HG03558 (cell line): ENCODE results near the gene NFKB1.
A peak's percentile ranks its signal among the peaks of the same experiment; 100 is the strongest.
"Not testable (repeated sequence)": the region's sequence is repeated elsewhere in the genome, so short reads cannot be mapped to it uniquely, and the experiment has no call there.

Source experiments
- ATAC-seq: cut with Tn5 transposase; IDR thresholded peaks from one replicate; pipeline ENCODE4 v1.9.1; 2021; ENCODE audit warnings: moderate number of reproducible peaks; ENCODE audit not compliant: unreplicated experiment; ENCODE audit errors: extremely low read depth

Gene NFKB1

GRCh38 chr4:102500696-102501446, at the start of gene NFKB1:
Gene NFKB1 (plus strand): TSS chr4:102501359. CDS start chr4:102525519, 24,160 bp downstream.
- peak; percentile 27 for ATAC-seq

GRCh38 chr4:102452854-102453253, 48.3 kb upstream of the NFKB1 start:
- ATAC-seq, result no peak

GRCh38 chr4:102453827-102454226, 47.3 kb upstream of the NFKB1 start:
- ATAC-seq, result no peak

- ATAC-seq, result no peak
Observed at GRCh38 chr4:102454268-102454667, 46.9 kb upstream of the NFKB1 start.

- ATAC-seq, result no peak
Observed at GRCh38 chr4:102454981-102455685, 46.0 kb upstream of the NFKB1 start.

- ATAC-seq, result no peak
Observed at GRCh38 chr4:102455750-102456149, 45.4 kb upstream of the NFKB1 start.

GRCh38 chr4:102466298-102466697, 34.9 kb upstream of the NFKB1 start:
- ATAC-seq, result no peak

- ATAC-seq, result no peak
Observed at GRCh38 chr4:102469806-102470205, 31.4 kb upstream of the NFKB1 start.

- ATAC-seq, result no peak
Observed at GRCh38 chr4:102472441-102473013, 28.6 kb upstream of the NFKB1 start.

- no peak for ATAC-seq
Observed at GRCh38 chr4:102473476-102473875, 27.7 kb upstream of the NFKB1 start.

- ATAC-seq, result no peak
Observed at GRCh38 chr4:102474736-102475504, 26.2 kb upstream of the NFKB1 start.

- ATAC-seq, result no peak
Observed at GRCh38 chr4:102477657-102478056, 23.5 kb upstream of the NFKB1 start.

GRCh38 chr4:102478186-102478585, 23.0 kb upstream of the NFKB1 start:
- no peak for ATAC-seq

- ATAC-seq, result not testable (repeated sequence)
Observed at GRCh38 chr4:102479832-102480231, 21.3 kb upstream of the NFKB1 start.

GRCh38 chr4:102483120-102483519, 18.0 kb upstream of the NFKB1 start:
- ATAC-seq, result no peak

GRCh38 chr4:102483990-102484692, 17.0 kb upstream of the NFKB1 start:
- not testable (repeated sequence) for ATAC-seq

GRCh38 chr4:102492531-102493241, 8.5 kb upstream of the NFKB1 start:
- no peak for ATAC-seq

- ATAC-seq, result no peak
Observed at GRCh38 chr4:102493257-102493656, 7.9 kb upstream of the NFKB1 start.

- no peak for ATAC-seq
Observed at GRCh38 chr4:102493794-102494193, 7.4 kb upstream of the NFKB1 start.
